D341Med (cell line): Measurements from ENCODE around the gene IL6R.
"Not testable (repeated sequence)": the region's sequence is repeated elsewhere in the genome, so short reads cannot be mapped to it uniquely, and the experiment has no call there.

Experiments
- DNase-seq: peaks from one replicate; pipeline ENCODE4 v3.0.0; 2012; ENCODE audit warnings: low spot score

The IL6R gene

GRCh38 chr1:154406886-154407197 lies 1.7 kb downstream of the IL6R start:
- peak; percentile 38 for DNase-seq

DNA sequence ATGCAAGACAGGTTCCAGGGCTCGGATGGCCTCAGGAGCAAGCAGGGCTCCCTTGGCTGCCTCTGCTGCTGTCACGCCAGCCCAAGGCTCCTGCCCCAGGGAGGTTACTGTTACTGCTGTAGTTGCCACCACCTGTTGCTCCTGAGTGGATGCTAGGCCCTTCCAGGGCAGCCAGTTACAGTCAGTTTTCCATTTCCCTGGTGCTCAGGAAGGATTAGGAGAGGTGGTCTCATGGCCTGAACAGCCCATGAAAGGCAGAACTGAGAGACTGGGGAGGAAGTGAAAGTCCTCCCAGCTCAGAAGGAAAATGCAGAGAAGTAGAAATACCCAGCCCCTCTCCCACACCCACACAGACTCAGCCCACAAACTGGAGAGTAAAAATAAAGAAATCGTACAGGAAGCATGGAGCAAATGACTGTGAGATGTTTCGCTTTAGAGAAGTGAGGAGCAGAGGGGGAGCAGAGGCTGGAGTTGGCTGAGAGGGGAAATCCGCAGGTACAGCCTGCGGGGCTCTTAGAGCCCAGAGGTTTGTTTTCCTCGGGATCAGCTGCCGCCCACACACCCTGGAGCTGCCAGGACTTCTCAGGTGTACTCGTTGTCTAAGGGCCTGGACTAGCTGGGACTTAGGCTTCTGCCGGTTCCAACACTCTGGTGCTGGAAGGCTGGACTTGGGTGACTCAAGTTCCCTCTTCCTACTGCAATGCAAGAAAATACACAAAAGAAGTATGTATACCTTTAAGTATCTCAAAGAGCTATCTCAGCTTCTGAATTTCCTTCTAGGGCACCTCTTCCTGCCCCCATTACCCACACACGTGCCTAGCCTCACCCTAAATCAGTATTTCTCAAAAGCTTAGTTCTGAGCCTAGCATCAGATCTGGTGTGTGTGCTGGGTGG lies 2.3 kb downstream of the IL6R start:
- peak; percentile 15 for DNase-seq

- no peak for DNase-seq
Observed at GRCh38 chr1:154408174-154408777, 3.1 kb downstream of the IL6R start.

DNA sequence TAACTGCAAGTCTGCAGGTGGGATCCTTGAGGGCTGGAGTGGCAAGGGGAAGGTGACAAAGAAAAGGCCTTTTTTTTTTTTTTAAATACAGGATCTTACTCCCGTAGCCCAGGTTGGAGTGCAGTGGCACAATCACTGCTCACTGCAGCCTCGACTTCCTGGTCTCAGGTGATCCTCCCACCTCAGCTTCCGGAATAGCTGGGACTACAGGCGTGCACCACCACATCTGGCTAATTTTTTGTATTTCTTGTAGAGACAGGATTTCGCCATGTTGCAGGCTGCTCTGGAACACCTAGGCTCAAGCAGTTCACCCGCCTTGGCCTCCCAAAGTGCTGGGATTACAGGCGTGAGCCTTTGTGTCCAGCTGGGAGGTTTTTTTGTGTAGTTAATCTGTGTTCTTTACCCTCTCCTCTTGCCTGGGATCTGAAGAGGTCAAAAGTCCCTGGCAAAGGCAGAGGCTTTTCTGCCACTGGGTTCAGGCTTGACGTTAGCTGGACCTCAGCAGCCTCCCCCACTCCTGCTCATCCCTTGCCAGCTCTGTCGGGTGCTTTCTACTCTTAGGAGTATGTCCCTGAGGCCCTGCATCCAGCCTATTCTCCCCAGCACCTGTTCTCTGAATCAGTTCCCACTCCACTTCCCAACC lies 5.2 kb downstream of the IL6R start:
- peak; percentile 23 for DNase-seq

GRCh38 chr1:154411525-154411924 lies 6.4 kb downstream of the IL6R start:
- DNase-seq, result no peak

DNA sequence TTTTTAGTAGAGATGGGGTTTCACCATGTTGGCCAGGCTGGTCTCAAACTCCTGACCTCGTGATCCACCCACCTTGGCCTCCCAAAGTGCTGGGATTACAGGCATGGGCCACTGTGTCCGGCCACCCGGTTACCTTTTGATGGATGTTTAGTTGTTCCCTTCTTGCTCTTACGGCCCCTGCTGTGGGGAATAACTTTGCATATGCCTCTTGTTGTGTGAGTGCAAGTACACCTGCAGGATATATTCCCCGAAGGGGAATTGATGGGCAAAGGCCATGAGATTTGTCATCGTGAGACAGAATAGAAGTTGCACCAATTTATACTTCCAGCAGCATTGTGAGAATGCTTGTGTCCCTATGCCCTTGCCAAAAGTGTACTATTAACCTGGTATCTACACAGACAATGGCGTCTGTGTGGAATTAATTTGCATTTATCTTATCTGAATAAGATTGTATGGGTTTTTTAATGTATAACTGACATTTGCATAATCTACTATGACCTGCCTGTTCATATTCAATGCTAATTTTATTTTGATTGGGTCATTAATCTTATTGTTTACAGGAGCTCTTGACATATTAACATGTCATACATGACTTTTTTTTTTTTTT lies 8.1 kb downstream of the IL6R start:
- no peak for DNase-seq

- DNase-seq, result no peak
Observed at GRCh38 chr1:154414606-154415005, 9.5 kb downstream of the IL6R start.

DNA sequence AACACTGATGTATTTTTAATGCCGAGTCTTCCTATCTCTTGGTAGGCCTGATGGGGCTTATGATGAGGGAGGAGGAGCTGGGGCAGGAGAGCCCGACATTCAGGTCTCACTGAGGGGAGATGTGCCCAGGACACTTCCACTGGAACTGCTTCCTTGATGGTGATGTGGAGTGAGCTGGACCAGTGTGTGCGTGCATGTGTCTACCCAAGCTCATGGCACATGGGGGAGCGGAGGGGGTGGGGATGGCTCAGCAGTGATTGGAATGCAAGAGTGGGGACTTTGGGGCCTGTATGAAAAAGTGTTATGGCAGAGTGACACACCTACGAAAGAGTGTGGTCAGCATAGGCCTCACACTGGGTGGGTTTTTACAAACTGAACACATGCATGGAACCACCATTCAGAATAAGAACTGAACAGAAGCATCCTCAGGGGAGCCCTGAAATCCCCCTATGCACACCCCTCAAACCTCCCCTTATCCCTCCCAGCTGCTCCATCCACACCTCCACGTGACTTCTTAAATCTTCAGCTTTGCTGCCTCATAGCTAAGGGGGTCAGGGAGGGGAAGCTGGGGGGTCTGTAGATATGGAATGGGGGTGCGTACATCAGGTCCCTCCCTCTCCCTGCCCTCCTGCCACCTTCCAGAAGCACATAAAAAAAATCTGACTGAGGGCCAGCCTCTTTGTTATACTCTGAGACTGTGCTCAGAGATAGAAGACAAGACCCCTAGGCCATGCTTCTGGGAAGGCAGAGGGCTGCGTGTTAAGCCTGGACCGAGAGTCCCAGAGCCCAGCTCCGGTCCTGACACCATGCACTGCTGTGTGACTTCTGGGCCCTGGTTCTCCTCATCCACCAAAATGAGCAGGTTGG lies 11.6 kb downstream of the IL6R start:
- DNase-seq, result peak; percentile 10

- DNase-seq, result no peak
Observed at GRCh38 chr1:154417338-154417608, 12.1 kb downstream of the IL6R start.

DNA sequence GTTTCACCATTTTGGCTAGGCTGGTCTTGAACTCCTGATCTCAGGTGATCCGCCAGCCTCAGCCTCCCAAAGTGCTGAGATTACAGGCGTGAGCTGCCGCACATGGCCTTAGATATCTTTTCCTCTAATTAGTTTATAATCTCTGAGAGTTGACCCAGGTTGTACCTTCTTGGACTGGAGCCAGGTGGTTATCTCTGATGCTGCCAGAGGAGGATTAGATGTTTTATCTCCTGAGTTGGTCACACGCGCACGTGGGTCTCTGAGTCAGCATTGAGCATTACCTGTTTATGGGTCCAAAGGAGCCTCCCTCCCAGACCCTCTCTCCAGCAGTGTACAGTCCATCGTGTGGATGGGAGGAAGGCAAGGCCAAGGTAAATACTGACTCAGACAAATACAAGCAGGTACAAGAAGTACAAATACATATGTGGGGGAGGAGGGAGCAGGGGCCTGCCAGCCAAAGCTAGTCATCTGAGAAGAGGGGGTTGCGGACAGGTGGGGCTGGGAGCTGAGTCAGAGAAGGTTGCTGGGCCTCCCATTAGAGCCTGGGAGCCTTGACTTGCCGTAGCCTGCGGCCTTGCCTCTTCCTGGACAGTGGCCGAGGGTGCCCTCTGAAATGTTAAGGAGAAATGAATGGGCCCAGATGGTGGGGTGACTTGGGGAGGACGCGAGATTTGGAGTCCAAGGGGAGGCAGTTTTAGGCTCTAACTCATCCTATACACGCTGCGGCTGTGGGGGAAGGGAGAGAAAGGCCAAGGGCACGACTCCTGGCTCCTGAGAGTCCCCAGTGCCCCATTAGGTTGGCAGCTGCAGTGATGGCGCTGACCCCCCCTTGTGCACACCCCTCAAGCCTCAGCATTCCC lies 13.1 kb downstream of the IL6R start:
- DNase-seq, result peak; percentile 61

DNA sequence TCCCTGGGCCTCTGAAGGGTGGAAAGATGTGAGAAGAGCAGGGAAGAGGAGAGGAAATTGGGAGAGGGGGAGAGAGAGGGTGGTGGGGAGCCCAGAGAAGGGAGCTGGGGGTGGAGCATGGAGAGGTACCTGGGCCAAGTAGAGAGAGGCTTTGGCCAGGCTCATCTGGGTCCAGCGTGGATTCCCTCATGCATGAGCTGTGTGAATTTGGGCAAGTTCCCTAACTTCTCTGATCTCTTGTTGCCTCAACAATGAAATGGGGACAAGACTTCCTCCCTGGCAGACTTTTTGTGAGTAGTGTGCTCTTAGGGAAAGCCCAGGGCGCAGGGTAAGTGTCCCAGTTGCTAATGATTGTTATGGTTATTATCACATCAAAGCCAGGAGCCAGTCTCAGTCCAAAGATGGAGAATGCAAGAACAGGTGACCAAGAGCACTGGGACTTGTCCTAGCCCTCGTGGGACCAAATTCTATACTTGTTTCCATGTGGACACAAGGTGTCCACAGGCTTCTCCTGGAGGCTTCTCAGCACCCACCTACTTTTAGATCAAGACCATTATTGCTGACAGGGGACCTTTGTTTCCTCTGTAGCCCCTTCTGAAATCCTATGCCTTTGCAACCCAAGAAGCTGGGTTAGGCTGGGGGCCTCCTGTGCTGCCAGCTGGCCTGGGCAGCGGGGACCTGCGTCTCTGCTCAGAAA lies 13.9 kb downstream of the IL6R start:
- peak; percentile 20 for DNase-seq

DNA sequence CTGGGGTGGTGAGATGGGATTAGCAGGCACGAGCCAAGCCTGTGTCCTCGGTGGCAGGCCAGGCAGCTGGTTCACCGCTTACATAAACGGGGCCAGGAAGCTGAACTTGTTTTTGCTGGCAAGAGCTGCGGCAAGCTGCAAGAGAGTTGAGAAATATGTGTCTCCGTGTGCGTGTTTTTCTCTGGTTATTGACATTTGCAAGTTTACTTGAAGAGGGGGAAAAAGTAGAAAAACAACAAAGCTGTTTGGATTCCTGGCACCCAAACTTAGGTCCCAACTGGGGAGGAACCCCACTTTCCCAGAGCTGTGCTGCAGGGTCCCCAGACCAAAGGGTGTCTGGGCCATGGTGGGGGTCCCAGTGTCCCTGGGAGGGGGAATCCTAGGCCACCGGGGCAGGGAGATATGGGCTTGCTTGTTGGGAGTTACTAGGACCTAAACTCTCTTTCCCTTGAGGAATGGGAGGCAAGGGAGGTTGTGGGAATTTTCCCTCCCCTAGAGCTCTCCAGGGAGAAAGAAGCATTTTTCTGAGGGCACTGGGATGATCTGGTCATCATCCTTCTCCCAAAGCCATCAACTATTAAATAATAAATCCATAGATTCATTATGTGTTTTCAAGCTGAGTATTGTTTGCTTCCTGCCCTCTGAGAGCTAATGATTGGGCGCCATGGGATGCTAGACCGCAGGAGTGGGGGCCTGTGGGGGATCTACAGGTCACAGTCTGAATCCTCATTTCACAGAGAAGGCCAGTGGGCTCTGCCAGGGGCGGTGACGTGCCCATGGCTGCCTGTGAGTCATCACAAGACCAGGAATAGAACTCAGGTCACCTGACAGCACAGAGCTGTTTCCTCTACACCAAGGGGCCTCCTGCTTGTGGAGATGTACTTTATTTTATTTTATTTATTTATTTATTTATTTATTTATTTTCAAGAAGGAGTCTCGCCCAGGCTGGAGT lies 14.8 kb downstream of the IL6R start:
- peak; percentile 47 for DNase-seq

DNA sequence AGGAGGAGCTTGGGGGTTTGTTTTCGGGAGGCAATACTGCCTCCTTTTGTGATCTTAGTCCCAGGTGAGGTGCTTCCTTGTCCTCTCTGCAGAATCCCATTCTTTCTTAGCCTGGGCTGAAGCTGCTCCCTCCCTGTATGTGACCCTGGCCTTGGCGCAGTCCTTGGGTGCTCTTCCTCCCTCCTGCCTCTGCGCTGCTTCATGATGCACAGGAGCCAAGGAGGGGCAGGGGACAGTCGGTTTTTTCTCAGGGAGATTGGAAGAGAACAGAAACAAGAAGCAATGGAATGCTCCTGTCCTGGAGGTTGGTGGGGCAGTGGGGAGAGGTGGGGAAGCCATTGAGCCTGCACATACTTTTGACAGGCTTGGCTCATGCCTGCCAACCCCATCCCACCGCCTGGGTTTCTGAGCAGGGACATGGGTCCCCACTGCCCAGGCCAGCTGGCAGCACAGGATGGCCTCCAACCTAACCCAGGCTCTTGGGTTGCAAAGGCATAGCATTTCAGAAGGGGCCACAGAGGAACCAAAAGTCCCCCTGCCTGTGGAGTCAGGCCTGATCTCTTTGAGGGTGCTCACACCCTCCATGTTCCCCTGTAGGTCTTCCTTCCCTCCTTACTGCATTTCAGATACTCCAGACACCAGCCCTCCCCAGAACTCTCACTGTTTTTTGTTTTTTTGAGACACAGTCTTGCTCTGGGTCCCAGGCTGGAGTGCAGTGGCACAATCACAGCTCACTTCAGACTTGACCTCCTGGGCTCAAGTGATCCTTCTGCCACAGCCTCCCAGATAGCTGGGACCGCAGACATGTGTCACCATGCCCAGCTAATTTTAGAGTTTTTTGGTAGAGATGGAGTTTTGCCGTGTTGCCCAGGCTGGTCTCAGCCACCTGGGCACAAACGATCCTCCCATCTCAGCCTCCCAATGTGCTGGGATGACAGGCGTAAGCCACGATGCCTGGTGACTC lies 16.1 kb downstream of the IL6R start:
- DNase-seq, result peak; percentile 21

- not testable (repeated sequence) for DNase-seq
Observed at GRCh38 chr1:154422049-154422448, 16.9 kb downstream of the IL6R start.

DNA sequence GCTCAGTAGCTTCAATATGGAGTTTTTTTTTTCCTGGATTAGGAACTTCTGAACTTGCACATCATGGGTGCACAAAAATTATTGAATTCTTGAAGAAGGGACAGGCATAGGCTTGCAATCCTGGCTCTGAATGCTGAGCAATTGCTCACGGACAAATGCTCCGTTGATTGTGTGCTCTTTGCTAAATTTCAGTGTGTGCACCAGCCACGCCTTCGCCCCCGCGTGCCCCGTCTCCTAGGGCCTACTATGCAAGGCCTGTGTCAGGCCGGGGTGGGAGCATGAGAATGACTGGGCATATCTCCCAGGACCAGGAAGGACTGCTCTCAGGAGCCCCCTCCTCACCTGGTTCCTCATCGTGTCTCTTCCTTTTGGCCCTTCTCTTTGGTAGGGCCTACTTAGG lies 17.4 kb downstream of the IL6R start:
- DNase-seq, result no peak

- DNase-seq, result no peak
Observed at GRCh38 chr1:154423304-154423987, 18.3 kb downstream of the IL6R start.

GRCh38 chr1:154423988-154424326 lies 18.8 kb downstream of the IL6R start:
- DNase-seq, result no peak

DNA sequence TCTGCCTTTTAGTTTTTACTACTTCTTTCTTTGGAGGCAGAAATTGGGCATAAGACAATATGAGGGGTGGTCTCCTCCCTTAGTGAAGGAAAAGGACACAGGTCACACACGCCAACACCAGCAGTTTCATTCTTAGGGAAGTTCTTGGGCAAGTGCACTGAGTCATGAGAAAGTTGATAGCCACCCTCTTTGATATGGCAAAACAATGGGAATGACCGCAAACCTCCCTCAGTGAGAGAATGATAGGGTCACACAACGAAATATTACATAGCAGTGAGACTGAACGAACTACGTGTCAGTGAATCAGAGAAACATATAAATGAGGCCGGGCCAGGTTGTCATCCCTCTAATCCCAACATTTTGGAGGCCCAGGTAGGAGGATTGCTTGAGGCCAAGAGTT lies 20.0 kb downstream of the IL6R start:
- no peak for DNase-seq
